HG03571 (cell line): ENCODE measurements around the gene ALS2.
"Not testable (repeated sequence)": the region's sequence is repeated elsewhere in the genome, so short reads cannot be mapped to it uniquely, and the experiment has no call there.

Source experiments
- ATAC-seq: cut with Tn5 transposase; IDR thresholded peaks from one replicate; pipeline ENCODE4 v1.9.1; 2021; ENCODE audit not compliant: unreplicated experiment

Gene ALS2

GRCh38 chr2:201794294-201794693 is 13.6 kb upstream of the ALS2 start:
- no peak for ATAC-seq

- ATAC-seq = no peak
Measured at GRCh38 chr2:201793631-201794030, 12.9 kb upstream of the ALS2 start.

- no peak for ATAC-seq
Measured at GRCh38 chr2:201790989-201791388, 10.3 kb upstream of the ALS2 start.

GRCh38 chr2:201790291-201790690 is 9.6 kb upstream of the ALS2 start:
- ATAC-seq = no peak

- ATAC-seq = no peak
Measured at GRCh38 chr2:201789395-201789794, 8.7 kb upstream of the ALS2 start.

DNA sequence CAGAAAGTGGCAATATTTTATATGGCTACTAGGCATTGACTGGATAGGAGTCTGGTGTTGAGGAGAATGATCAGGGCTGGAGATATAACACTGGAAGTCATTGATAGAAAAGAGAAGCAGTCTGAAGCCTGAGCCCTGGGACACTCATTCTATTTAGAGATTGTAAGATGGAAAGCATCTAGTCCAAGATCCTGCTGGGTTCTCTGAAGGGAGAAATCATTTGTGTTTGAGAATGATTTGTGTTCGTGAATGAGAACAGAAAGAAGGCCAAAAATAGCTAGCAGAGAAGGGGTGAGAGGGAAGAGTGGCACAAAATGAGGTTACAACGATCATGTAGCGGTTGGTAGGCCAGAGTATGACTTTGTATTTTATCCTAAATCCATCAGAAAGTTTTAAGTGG is 7.6 kb upstream of the ALS2 start:
- no peak for ATAC-seq

DNA sequence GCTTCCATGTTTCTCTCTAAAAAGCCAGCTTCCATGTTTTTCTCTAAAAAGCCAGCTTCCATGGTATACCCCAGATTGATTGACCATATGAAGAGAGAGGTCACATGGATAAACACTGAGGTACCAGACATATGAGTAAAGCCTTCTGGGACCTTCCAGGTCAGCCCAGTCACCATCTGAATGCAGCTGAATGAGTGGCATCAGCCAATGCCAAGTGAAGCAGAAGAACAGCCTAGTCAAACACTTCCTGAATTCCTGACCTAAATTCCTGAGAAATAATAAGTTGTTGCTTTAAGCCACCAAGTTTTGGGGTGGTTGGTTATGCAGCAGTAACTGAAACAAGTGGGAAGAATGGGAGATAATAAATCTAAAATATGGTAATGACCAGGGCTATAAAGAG is 5.7 kb upstream of the ALS2 start:
- no peak for ATAC-seq

DNA sequence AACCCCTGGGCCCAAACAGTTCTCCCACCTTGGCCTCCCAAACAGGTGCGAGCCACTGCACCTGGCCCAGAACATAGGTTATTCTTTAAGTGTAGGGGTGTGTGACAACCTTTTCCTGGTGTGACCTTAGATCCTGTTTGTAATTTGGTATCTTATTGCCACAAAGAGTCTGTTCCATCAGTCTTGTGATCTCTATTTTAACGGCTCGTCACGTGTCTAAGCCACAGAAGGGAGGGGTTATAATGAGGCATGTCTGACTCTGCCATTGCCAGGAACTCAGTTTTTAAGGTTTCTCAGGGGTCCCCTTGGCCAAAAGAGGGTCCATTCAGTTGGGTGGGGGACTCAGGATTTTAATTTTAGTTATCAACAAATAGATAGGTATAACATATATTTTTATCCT is 4.4 kb upstream of the ALS2 start:
- no peak for ATAC-seq

DNA sequence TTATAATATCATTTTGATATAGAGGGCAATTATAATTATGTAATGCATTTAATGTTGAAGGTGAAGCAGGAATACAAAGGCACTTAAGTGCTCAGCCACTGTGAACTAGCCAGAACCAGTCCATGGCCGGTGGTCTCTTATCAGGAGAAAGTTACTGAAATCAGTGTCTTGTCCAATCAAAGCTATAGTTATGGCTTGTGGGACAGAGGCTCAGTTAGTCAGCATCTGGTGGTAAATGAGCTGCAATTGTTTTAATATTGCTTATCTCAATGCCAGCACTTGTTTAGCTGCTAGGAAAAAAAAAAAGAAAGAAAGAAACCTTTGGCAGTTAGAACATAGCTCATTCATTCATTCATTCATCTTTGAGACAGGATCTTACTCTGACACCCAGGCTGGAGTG is 3.8 kb upstream of the ALS2 start:
- no peak for ATAC-seq

DNA sequence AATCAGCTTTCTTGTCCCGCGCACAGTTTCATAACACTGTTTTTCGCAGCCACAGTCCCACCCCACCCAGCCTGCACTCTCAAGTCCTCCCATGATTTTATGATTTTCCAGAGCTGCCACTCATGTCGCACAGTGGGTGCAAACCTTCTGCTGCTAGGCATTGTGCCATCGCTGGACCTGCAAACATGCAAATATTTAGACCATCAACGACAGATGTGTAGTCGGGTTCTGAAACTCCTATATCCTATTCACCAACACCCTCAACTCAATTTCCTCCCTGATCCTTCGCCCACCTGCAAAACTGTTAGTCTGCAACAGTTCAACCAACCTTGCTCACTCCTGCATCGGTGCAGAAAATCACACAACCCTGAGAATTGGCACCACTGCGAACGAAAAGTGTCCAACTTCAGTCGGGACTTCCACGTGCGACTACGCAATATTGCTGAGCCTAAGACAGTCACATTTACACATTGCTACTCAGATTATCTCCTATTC is 871 bp upstream of the ALS2 start:
- no peak for ATAC-seq

GRCh38 chr2:201779901-201780673 is 646 bp downstream of the ALS2 start:
- ATAC-seq = no peak

GRCh38 chr2:201777869-201778268 is 2.9 kb downstream of the ALS2 start:
- ATAC-seq = no peak

- ATAC-seq = no peak
Measured at GRCh38 chr2:201777043-201777442, 3.7 kb downstream of the ALS2 start.

GRCh38 chr2:201775326-201775725 is 5.4 kb downstream of the ALS2 start:
- no peak for ATAC-seq

- no peak for ATAC-seq
Measured at GRCh38 chr2:201774546-201774945, 6.2 kb downstream of the ALS2 start.

DNA sequence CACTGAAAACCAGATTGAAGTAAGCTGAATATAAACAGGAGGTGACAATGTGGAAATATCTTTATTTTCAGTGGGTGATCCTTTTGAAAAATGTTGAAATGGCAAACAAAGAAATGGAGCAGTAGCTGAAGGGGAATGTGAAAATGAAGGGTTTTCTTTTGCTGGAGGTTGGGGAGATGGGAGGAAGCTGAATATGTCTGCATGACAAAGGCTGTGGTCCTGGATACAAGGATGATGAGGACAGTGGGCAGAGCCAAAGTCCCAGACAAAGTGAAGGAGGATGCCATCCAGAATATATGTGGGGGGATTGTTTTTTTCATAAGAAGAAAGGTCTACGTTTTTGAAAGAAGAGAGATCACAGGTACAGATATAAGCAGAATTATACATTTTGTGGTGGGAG is 6.7 kb downstream of the ALS2 start:
- ATAC-seq = no peak

GRCh38 chr2:201769666-201770373 is 10.9 kb downstream of the ALS2 start:
- no peak for ATAC-seq

GRCh38 chr2:201768918-201769317 is 11.8 kb downstream of the ALS2 start:
- no peak for ATAC-seq

DNA sequence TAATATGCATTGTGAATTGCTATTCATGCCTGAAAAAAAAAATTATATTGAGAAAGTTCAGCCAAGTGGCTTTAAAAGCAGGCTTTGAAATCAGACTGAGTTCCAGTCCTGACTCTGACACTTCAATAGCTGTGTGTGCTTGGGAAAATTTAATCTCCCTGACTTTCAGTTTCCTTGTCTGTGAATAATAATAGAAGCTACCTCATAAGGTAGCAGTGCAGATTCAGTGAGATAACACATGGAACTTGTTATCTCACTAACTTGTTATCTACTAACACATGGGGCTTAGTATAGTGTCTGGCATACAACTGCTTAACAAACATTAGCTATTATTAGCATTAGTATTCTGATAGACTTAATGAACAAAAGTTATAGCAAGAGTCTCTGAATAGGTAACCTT is 14.9 kb downstream of the ALS2 start:
- no peak for ATAC-seq

- ATAC-seq = not testable (repeated sequence)
Measured at GRCh38 chr2:201764469-201764868, 16.3 kb downstream of the ALS2 start.

DNA sequence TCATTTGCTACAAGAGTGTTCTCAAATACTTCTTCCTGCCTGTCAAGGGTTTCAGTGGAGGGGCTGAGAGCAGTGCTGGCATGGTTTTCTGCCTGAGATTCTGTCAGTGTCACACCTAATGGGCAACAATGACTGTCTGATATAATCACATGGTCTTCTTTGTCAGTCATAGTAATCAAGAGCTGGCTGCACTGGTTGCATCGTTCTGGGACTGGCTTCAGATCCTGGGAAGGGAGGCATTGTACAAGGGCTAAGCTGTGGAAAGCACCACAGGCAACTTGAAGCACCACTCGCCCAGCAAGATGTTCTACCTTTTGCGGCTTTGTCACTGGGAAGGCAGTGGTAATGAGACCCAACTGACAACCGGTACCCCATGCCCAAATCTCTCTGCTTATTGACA is 19.6 kb downstream of the ALS2 start:
- no peak for ATAC-seq

GRCh38 chr2:201759567-201759966 is 21.2 kb downstream of the ALS2 start:
- ATAC-seq = no peak
